Keratinocyte (primary cell): Measurements from ENCODE around the gene ZACN.

Experiments used
- CTCF ChIP-seq, 3 experiments: IDR thresholded peaks in 1 of 3; conservative IDR thresholded peaks in 1 of 3; optimal IDR thresholded peaks in 1 of 3; 2 replicates in 2 of 3; 3 replicates in 1 of 3; pipeline versions ENCODE3 to v1.5.1; 2011; ENCODE audit warnings: low read length in 3 of 3, mild to moderate bottlenecking in 3 of 3, moderate library complexity in 2 of 3, control low read depth in 1 of 3, inconsistent platforms in 1 of 3; ENCODE audit not compliant: insufficient read depth in 2 of 3; ENCODE audit errors: extremely low read depth in 1 of 3
- EZH2 ChIP-seq: IDR thresholded peaks from one replicate; pipeline ENCODE4 v1.6.1; 2012; ENCODE audit warnings: inconsistent platforms, mild to moderate bottlenecking, low read length, moderate library complexity

GRCh38 chr17:76033139-76033538, 45.8 kb upstream of the ZACN start:
- TF ChIP-seq CTCF (optimal IDR thresholded peaks at IDR 0.05 in 1 of 3, IDR thresholded peaks at IDR 0.05 in 1 of 3, conservative IDR thresholded peaks at IDR 0.05 in 1 of 3; ENCODE audit: extremely low read depth in 1 of 3, insufficient read depth in 2 of 3, low read length in 3 of 3) (no peak), EZH2 (no peak)
